ENCODE measurements around the gene STX3. TPM values are rescaled to one million over a fixed set of nuclear protein-coding genes. Genes with fewer than 3 reads are reported as not detected.

Gene STX3
- total RNA-seq, 1 experiment from 2014 or later, result 20.4 TPM

DNA sequence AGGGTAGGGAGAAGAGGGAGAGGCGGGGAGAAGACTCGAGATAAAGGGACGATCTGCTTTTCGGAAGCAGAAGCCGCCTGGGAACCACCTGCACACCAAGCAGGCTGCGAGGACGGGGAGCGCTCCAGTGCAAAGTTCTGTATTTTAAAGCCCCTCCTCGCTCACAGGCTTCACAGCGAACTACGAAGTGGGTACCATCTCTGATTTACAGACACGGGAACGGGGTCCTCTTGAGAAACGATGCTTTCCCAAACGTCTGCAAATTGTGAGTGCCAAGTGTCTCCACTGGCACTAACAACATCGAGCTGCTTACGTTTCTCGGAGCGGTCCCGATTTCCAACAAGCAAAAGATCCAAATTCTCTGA, 700 bp upstream of the STX3 start:
- H3K9me3 ChIP-seq (ENCODE audit: control insufficient read depth in 1 of 2, insufficient read depth in 1 of 2, low read depth in 1 of 2, low read length in 2 of 2), result no peaks in the 10 kb centered on the region
- H3K4me3 ChIP-seq (replicated peaks in 1 of 2; ENCODE audit: low read depth in 1 of 2, low read length in 2 of 2), result peak overlapping the region; percentile 87 to 90
- TF ChIP-seq ZBTB33 (IDR thresholded peaks at IDR 0.05; ENCODE audit: extremely low read depth, insufficient replicate concordance, low read length) (no peak), ZNF274 (IDR thresholded peaks at IDR 0.05; ENCODE audit: low read depth, low read length) (no peak), SIN3A (IDR thresholded peaks at IDR 0.05; ENCODE audit: low read depth) (no peak), RAD21 (IDR thresholded peaks at IDR 0.05; ENCODE audit: low read depth) (no peak), MAX (IDR thresholded peaks at IDR 0.05) (no peak), CTCF (IDR thresholded peaks at IDR 0.05 in 2 of 3, conservative IDR thresholded peaks at IDR 0.05 in 1 of 3; ENCODE audit: borderline replicate concordance in 1 of 3, insufficient read depth in 1 of 3, low read depth in 2 of 3, low read length in 2 of 3) (no peak), TCF7L2 (IDR thresholded peaks at IDR 0.05; ENCODE audit: borderline replicate concordance, extremely low read depth, insufficient read depth, insufficient read length) (no peak), POLR2AphosphoS5 (IDR thresholded peaks at IDR 0.05; ENCODE audit: low read depth, low read length) (no peak), CEBPB (IDR thresholded peaks at IDR 0.05; ENCODE audit: low read depth) (no peak)
- TF ChIP-seq, protein P1, sequence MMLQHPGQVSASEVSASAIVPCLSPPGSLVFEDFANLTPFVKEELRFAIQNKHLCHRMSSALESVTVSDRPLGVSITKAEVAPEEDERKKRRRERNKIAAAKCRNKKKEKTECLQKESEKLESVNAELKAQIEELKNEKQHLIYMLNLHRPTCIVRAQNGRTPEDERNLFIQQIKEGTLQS (IDR thresholded peaks at IDR 0.05), result no peak
- TF ChIP-seq, protein P2, sequence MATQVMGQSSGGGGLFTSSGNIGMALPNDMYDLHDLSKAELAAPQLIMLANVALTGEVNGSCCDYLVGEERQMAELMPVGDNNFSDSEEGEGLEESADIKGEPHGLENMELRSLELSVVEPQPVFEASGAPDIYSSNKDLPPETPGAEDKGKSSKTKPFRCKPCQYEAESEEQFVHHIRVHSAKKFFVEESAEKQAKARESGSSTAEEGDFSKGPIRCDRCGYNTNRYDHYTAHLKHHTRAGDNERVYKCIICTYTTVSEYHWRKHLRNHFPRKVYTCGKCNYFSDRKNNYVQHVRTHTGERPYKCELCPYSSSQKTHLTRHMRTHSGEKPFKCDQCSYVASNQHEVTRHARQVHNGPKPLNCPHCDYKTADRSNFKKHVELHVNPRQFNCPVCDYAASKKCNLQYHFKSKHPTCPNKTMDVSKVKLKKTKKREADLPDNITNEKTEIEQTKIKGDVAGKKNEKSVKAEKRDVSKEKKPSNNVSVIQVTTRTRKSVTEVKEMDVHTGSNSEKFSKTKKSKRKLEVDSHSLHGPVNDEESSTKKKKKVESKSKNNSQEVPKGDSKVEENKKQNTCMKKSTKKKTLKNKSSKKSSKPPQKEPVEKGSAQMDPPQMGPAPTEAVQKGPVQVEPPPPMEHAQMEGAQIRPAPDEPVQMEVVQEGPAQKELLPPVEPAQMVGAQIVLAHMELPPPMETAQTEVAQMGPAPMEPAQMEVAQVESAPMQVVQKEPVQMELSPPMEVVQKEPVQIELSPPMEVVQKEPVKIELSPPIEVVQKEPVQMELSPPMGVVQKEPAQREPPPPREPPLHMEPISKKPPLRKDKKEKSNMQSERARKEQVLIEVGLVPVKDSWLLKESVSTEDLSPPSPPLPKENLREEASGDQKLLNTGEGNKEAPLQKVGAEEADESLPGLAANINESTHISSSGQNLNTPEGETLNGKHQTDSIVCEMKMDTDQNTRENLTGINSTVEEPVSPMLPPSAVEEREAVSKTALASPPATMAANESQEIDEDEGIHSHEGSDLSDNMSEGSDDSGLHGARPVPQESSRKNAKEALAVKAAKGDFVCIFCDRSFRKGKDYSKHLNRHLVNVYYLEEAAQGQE (IDR thresholded peaks at IDR 0.05; ENCODE audit: low read depth), result no peak
- TSS peak; percentile 75 for BruUV-seq (replicated peaks)
- H3K9ac ChIP-seq (ENCODE audit: low read length), result peak overlapping the region; percentile 69
- no peaks in the 10 kb centered on the region for H4K20me1 ChIP-seq (ENCODE audit: insufficient read depth)
- H3K79me2 ChIP-seq (ENCODE audit: insufficient read depth, low read length), result peaks cover 41% of the 10 kb centered on the region
- H3K9me2 ChIP-seq (ENCODE audit: insufficient read depth), result no peaks in the 10 kb centered on the region
- H3K36me3 ChIP-seq (ENCODE audit: control insufficient read depth in 1 of 2, insufficient read depth in 2 of 2, low read length in 2 of 2), result no peaks in the 10 kb centered on the region
- ChIA-PET RAD21 (ENCODE audit: low non-redundant PET in 1 of 2, low total read pairs in 2 of 2, uncharacterized antibody in 2 of 2, unreplicated experiment in 2 of 2) (interaction anchor here (1.0 to 2.2 kb wide), 3 partner anchors 46 to 47 kb away, joined by 3 to 5 read pairs (median 5); no protein-coding TSS in a partner anchor), POLR2A (interaction anchor here (0.9 to 3.6 kb wide), 4 partner anchors 9 to 54 kb away, joined by 3 to 15 read pairs (median 5); no protein-coding TSS in a partner anchor), CTCF (interaction anchor here (0.9 to 4.1 kb wide), 9 partner anchors 13 to 181 kb away, joined by 3 to 40 read pairs (median 5); partner anchors contain the start of genes MRPL16 and OSBP)
- H3K4me1 ChIP-seq (ENCODE audit: control insufficient read depth in 1 of 2, insufficient read depth in 2 of 2, low read length in 2 of 2), result peaks cover 9 to 30% of the 10 kb centered on the region in 2 experiments
- intact Hi-C loops (cut with micrococcal nuclease), result loop anchor here (1.0 to 10.0 kb wide), 2 partner anchors 48 to 380 kb away; no protein-coding TSS in a partner anchor
- H3K27ac ChIP-seq (ENCODE audit: low read depth, low read length), result peak overlapping the region; percentile 84
- no peak for ATAC-seq
- no peak for DNase-seq (ENCODE audit: low read depth, low spot score)
- peak overlapping the region; percentile 98 for H2AFZ ChIP-seq (ENCODE audit: low read depth, low read length, poor library complexity, severe bottlenecking)
- no peaks in the 10 kb centered on the region for H3K27me3 ChIP-seq (ENCODE audit: insufficient read depth, low read length)
- H3K4me2 ChIP-seq (ENCODE audit: low read length), result peak overlapping the region; percentile 96
